Activated T-helper 2 cell treated with anti-CD3 and anti-CD28 coated beads, Interferon-gamma antibody, Interleukin-2, Interleukin-4, amounts not matched to agents 10 μg/mL and 5 μg/mL and 100 μg/mL, durations not matched to agents 14 hours and 24 hours and 36 hours (primary cell): ENCODE measurements around the gene MASP1. TPM values are rescaled to one million over a fixed set of nuclear protein-coding genes. Genes with fewer than 3 reads are reported as not detected.

Experiments used
- DNase-seq: peaks from one replicate; pipeline ENCODE4 v3.0.0; 2021; ENCODE audit warnings: low spot score
- H3K27ac Mint-ChIP-seq: one replicate; pipeline ENCODE4 v1.8.0; 2021; ENCODE audit warnings: mixed read lengths
- H3K27me3 Mint-ChIP-seq: one replicate; pipeline ENCODE4 v1.8.0; 2021; ENCODE audit warnings: low read depth, mixed read lengths
- H3K36me3 Mint-ChIP-seq: one replicate; pipeline ENCODE4 v1.8.0; 2021; ENCODE audit warnings: low read depth, mixed read lengths
- H3K4me1 Mint-ChIP-seq: one replicate; pipeline ENCODE4 v1.8.0; 2021; ENCODE audit warnings: low read depth, mixed read lengths
- H3K4me3 Mint-ChIP-seq: one replicate; pipeline ENCODE4 v1.8.0; 2021; ENCODE audit warnings: low read depth, mild to moderate bottlenecking, moderate library complexity, mixed read lengths
- H3K9me3 Mint-ChIP-seq: one replicate; pipeline ENCODE4 v1.8.0; 2021; ENCODE audit warnings: mixed read lengths
- intact Hi-C: fragments of 100-400 bp; cut with micrococcal nuclease; formaldehyde crosslinking; loops from one replicate; pipeline ENCODE4 v1.15.1; 2023
- total RNA-seq: library from RNA; stranded (reverse); gene quantifications from 2 replicates; pipeline ENCODE4 v1.2.3, GENCODE V29; 2022

MASP1 gene
- total RNA-seq, 1 donor from 2014 or later, result not detected

DNA sequence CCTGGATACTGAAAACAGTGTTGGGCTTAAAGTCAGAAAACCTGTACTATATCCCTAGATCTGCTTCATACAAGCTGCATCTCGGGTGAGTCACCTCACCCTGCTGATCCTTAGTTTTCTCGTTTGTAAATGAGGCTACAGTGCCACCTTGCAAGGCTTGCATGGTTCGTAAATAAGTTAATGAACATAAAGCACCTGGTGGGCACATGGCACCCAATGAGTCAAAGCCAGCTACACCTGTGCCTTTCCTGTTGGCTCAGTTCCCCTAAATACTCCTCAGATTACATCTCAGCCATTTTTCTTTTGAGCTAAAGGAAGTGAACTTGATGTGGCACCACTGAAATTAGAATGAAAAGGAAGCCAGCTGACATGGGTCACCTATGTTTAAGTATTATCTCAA is 67.7 kb downstream of the MASP1 start:
- H3K27me3 Mint-ChIP-seq, result peaks cover 10% of the 10 kb centered on the region

DNA sequence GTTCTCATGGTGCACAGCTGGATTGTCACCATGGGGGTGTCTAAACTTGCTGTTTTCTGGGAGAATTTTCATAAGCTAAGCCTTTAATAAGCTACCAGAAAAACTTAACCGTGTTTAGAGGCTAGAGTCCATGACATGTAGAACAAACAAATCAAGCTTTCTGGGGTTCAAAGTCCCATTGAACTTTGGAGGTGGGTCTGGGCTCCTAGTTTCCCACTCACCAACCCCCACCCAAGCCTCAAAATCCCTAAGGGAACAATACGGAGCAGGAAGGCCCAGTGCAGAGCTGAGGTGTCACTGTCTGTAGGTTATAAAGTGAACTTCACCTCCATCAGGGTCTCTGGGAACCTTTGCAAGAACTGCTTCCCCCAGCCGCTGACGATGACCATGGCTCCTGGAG is 68.7 kb downstream of the MASP1 start:
- no peak overlapping the region for H3K4me3 Mint-ChIP-seq
- H3K27me3 Mint-ChIP-seq, result peaks cover 12% of the 10 kb centered on the region
- H3K9me3 Mint-ChIP-seq, result no peaks in the 10 kb centered on the region
- H3K4me1 Mint-ChIP-seq, result no peaks in the 10 kb centered on the region
- intact Hi-C loops, result no loop called here
- no peak for DNase-seq
- H3K27ac Mint-ChIP-seq, result no peak overlapping the region
- no peaks in the 10 kb centered on the region for H3K36me3 Mint-ChIP-seq

More for the DNA sequence above, 67.7 kb downstream of the MASP1 start:
- H3K9me3 Mint-ChIP-seq, result no peaks in the 10 kb centered on the region
- H3K36me3 Mint-ChIP-seq, result no peaks in the 10 kb centered on the region
- DNase-seq, result no peak
- intact Hi-C loops, result no loop called here
- no peak overlapping the region for H3K27ac Mint-ChIP-seq
- no peak overlapping the region for H3K4me3 Mint-ChIP-seq
- H3K4me1 Mint-ChIP-seq, result no peaks in the 10 kb centered on the region

DNA sequence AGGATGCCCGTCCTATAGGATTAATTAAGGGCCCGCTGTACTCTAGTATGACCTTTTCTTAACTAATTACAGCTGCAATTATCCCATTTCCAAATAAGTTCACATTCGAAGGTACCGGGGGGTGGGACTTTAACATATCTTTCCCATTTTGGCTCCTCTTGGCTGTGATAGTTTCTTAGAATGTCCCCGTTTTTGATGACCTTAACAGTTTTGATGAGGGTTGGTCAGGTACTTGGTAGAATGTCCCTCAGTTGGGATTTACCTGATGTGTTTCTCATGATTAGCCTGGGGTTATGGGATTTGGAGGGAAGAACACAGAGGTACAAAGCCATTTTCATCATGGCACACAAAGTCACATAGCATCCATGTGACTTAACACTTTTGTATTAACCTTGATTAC is 76.1 kb downstream of the MASP1 start:
- intact Hi-C loops, result no loop called here
- Mint-ChIP-seq H3K4me3 (no peak overlapping the region), H3K9me3 (no peaks in the 10 kb centered on the region), H3K4me1 (no peaks in the 10 kb centered on the region), H3K27ac (no peak overlapping the region), H3K36me3 (no peaks in the 10 kb centered on the region), H3K27me3 (peaks cover 41% of the 10 kb centered on the region)
- no peak for DNase-seq

DNA sequence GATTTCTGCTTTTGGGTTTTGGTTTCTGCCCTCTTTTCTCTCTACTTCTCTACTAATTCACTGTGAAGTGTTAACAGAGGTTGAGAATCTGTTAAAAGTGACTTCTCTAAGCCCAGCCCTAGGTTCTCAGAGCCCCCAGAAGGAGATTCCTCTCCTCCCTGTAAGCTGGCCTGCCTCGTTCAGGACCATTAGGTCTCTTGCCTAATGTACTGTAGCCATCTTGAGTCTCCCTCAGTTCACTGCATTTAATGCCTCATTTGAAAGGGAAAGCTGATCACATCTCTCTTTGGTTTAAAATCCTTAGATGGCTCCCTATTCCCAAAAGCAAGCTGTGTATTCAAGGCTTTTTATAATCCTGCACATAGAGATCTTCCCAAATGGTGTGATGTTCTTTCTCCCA is 77.9 kb downstream of the MASP1 start:
- no peaks in the 10 kb centered on the region for H3K4me1 Mint-ChIP-seq
- DNase-seq, result no peak
- H3K27ac Mint-ChIP-seq, result no peak overlapping the region
- H3K27me3 Mint-ChIP-seq, result peaks cover 49% of the 10 kb centered on the region
- no peaks in the 10 kb centered on the region for H3K36me3 Mint-ChIP-seq
- no peak overlapping the region for H3K4me3 Mint-ChIP-seq
- H3K9me3 Mint-ChIP-seq, result no peaks in the 10 kb centered on the region
- intact Hi-C loops, result no loop called here

DNA sequence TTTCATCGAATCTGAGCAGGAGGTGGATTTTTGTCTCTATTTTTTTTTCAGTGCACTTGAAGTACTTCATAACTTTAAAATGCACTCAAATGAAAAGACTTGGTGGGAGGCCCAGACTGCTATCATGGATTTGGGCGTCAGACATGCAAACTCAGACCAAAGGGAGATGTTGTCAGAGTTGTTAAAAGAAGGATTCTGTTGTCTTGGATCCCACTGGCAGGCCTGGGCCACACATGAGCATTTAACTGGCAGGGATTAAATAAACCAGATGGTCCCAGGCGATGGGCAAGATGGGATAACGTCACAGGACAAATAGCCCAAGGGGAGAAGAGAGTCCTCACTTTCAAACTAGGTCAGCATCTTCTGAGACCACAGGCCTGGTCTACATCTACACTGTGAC is 78.8 kb downstream of the MASP1 start:
- H3K27ac Mint-ChIP-seq, result no peak overlapping the region
- H3K4me3 Mint-ChIP-seq, result no peak overlapping the region
- no peak for DNase-seq
- intact Hi-C loops, result no loop called here
- H3K36me3 Mint-ChIP-seq, result no peaks in the 10 kb centered on the region
- no peaks in the 10 kb centered on the region for H3K4me1 Mint-ChIP-seq
- no peaks in the 10 kb centered on the region for H3K9me3 Mint-ChIP-seq
- peaks cover 51% of the 10 kb centered on the region for H3K27me3 Mint-ChIP-seq

DNA sequence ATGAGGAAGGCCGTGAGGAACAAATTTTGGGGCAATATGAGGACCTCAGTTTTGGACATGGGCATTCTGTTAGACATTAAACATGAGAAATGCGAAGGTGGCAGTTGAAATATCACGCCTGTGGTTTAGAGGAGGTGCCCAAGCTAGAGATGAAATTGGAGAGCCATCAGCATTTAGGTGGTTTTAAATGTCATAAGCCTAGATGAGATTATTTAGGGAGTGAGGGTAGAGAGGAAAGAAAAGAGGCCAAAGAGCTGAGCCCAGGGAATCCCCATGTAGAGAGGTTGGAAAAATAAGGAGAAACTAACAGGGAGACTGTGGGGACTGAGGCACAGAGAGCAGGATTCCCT is 79.4 kb downstream of the MASP1 start:
- Mint-ChIP-seq H3K27ac (no peak overlapping the region), H3K27me3 (peaks cover 51% of the 10 kb centered on the region), H3K36me3 (no peaks in the 10 kb centered on the region), H3K4me1 (no peaks in the 10 kb centered on the region), H3K9me3 (no peaks in the 10 kb centered on the region), H3K4me3 (no peak overlapping the region)
- no peak for DNase-seq
- intact Hi-C loops, result no loop called here

DNA sequence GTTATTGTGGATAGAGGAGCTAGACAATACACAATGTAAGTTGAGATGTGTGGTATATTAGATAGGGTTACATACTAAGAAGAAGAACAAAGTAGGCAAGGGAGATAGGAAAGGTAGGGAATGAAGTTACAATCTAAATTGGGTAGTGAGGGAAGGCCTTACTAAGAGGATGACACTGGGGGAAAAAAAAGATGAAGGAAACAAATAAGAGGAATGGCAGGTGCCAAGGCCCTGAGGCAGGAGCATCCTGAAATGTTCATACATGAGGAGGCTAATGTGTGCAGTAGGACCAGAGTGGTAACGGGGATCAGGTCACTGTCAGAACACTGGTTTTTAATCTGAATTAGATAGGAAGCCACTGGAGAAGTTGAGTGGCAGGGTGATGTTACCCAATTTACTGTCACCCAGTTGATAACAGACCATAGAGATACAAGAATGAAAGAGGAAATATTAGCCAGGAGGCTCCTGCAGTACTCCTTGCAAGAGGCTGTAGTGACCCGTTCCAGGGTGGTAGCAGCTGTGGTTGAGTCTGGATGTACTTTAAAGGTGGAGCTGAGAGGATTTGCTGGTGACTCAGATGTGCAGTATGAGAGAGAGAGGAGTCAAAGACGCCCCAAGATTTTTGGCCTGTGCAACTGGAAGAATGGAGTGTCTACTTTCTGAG is 79.9 kb downstream of the MASP1 start:
- no peaks in the 10 kb centered on the region for H3K4me1 Mint-ChIP-seq
- H3K36me3 Mint-ChIP-seq, result no peaks in the 10 kb centered on the region
- DNase-seq, result no peak
- H3K9me3 Mint-ChIP-seq, result no peaks in the 10 kb centered on the region
- intact Hi-C loops, result no loop called here
- no peak overlapping the region for H3K4me3 Mint-ChIP-seq
- H3K27ac Mint-ChIP-seq, result no peak overlapping the region
- H3K27me3 Mint-ChIP-seq, result peaks cover 47% of the 10 kb centered on the region

DNA sequence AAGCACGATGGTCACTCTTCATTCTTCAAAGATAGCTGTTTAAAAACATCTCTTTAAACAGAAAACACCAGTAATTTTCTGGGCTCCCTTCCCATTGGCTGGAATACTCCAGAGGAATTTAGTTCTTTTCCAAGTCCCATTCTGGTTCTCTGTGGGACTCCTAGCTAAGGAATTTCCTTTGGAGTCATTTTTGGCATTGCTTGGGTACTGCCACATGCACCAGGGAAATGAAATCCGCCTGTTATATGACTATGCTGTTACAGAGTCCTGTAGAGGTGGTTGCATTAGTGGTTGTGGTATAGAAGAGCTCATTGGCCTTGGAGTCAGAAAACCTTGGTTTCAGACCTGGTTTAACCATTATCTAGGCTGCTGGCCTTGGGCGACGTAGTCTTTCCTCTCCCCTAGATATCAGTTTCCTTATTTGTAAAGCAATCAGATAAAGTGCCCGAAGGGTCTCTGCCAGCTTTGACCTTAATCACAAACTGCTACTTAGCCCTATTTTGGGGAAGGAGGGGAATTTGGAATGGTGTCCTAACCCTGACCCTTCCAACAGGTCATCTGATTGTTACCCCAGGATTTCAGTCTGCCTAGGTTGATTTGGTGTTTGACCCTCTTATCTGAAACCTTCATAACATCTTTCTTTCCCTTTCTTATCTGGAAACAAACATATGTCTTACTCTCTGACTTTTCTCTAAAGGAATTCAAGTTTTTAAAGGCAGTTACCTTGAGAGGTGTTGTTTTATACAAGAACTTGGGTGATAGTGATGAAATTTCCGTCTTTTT is 80.8 kb downstream of the MASP1 start:
- no peak overlapping the region for H3K27ac Mint-ChIP-seq
- no peaks in the 10 kb centered on the region for H3K4me1 Mint-ChIP-seq
- DNase-seq, result no peak
- H3K36me3 Mint-ChIP-seq, result no peaks in the 10 kb centered on the region
- H3K4me3 Mint-ChIP-seq, result no peak overlapping the region
- peaks cover 48% of the 10 kb centered on the region for H3K27me3 Mint-ChIP-seq
- intact Hi-C loops, result no loop called here
- no peaks in the 10 kb centered on the region for H3K9me3 Mint-ChIP-seq

DNA sequence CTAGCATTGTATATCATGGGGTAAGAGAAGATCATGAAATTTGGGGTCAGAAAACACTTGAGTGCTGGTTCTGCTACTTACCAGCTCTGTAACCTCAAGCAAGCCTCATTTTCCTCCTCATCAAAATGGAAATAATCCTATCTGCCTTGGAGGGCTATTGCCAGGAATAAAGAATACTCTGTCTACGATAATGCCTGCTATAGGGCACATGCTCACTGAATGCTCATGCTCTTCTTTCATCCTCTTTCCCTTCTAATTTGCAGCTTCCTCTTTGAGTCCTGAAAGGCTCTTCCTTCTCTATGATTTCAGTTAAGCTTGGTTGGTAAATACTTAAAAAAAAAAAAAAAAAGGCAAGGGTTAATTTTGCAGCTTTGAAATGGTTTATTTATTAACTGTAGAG is 81.4 kb downstream of the MASP1 start:
- no peaks in the 10 kb centered on the region for H3K36me3 Mint-ChIP-seq
- no peak for DNase-seq
- intact Hi-C loops, result no loop called here
- H3K4me1 Mint-ChIP-seq, result peaks cover 5% of the 10 kb centered on the region
- peaks cover 54% of the 10 kb centered on the region for H3K27me3 Mint-ChIP-seq
- no peak overlapping the region for H3K27ac Mint-ChIP-seq
- no peaks in the 10 kb centered on the region for H3K9me3 Mint-ChIP-seq
- H3K4me3 Mint-ChIP-seq, result no peak overlapping the region

DNA sequence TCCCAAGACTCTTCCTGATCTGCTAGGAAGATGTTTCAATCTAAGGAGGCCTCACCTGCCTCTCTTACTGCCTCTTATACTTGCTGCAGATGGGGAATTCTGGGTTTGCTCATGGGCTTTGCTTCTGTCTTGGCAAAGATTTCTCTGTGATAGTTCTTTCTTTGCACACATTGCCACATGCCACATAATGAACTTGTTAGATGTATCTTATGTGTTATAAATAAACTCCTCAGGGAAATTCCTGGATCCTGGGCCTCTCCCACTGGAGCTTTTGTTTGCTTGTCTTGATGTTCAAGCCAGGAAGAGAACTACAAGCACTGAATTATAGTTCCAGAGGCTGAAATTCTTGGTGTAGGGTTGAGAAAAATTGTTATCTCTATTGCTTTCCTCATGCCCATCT is 82.0 kb downstream of the MASP1 start:
- intact Hi-C loops, result no loop called here
- Mint-ChIP-seq H3K27ac (no peak overlapping the region), H3K36me3 (no peaks in the 10 kb centered on the region), H3K27me3 (peaks cover 56% of the 10 kb centered on the region), H3K4me3 (no peak overlapping the region), H3K9me3 (no peaks in the 10 kb centered on the region), H3K4me1 (peaks cover 5% of the 10 kb centered on the region)
- DNase-seq, result no peak

DNA sequence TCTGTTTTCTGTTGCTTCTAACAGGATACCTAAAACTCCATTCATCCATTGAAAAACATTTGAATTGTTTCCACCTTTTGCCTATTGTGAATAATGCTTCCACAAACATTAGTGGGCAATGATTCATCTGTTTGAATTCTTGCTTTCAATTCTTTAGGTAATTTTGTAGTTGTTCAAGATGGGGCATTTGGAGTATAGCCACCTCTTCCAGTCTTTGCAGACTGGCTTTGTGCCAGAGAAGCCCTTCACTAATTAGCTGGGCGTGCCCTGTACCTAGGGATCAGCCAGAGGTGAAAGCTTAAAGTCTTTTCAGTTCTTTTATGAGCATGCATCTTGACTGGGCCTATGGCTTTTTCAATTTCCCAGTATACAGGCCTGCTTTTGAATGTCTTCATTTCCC is 83.4 kb downstream of the MASP1 start:
- Mint-ChIP-seq H3K4me1 (peaks cover 5% of the 10 kb centered on the region), H3K27ac (no peak overlapping the region), H3K9me3 (no peaks in the 10 kb centered on the region), H3K27me3 (peaks cover 50% of the 10 kb centered on the region), H3K36me3 (no peaks in the 10 kb centered on the region), H3K4me3 (no peak overlapping the region)
- intact Hi-C loops, result no loop called here
- no peak for DNase-seq

DNA sequence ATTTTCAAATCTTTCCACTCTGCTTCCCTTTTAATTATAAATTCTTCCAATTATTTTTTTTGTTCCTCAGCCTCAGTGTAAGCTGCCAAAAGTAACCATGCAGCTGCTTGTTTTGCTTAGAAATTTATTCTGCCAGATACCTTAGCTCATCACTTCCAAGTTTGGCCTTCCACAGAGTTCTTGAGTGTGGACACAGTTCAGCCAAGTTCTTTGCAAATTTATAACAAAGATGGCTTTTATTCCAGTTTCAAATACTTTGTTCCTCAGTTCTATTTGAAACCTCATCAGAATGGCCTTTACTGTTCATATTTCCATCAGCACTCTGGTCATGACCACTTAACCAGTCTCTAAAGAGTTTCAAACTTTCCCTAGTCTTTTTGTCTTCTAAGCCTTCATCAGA is 83.9 kb downstream of the MASP1 start:
- peaks cover 5% of the 10 kb centered on the region for H3K4me1 Mint-ChIP-seq
- H3K4me3 Mint-ChIP-seq, result no peak overlapping the region
- no peaks in the 10 kb centered on the region for H3K36me3 Mint-ChIP-seq
- no peak for DNase-seq
- intact Hi-C loops, result no loop called here
- H3K9me3 Mint-ChIP-seq, result no peaks in the 10 kb centered on the region
- peaks cover 52% of the 10 kb centered on the region for H3K27me3 Mint-ChIP-seq
- H3K27ac Mint-ChIP-seq, result no peak overlapping the region

DNA sequence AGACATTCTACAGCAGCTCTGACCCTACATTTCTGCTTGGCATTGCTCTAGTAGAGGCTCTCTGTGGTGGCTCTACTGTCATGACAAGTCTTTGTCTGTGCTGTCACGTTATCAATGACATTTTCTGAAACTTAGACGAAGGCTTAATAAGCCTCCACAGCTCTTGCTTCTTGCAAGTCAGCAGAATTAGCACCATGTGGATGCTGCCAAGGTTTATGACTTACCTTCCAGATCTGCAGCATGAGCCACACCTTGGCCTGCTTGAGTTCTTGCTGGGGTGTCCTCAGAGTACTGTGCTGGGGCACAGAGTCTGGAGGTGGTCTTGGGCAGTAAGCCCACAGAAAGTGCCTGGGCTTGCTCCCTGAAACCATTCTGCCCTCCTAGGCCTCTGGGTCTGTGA is 84.5 kb downstream of the MASP1 start:
- DNase-seq, result no peak
- intact Hi-C loops, result no loop called here
- no peak overlapping the region for H3K4me3 Mint-ChIP-seq
- no peak overlapping the region for H3K27ac Mint-ChIP-seq
- H3K27me3 Mint-ChIP-seq, result peaks cover 55% of the 10 kb centered on the region
- H3K4me1 Mint-ChIP-seq, result peaks cover 5% of the 10 kb centered on the region
- no peaks in the 10 kb centered on the region for H3K36me3 Mint-ChIP-seq
- no peaks in the 10 kb centered on the region for H3K9me3 Mint-ChIP-seq
